HG02884 (cell line): ENCODE results near the gene SLC35F3.
"Not testable (repeated sequence)": the region's sequence is repeated elsewhere in the genome, so short reads cannot be mapped to it uniquely, and the experiment has no call there.

ENCODE experiments used
- ATAC-seq: cut with Tn5 transposase; IDR thresholded peaks from one replicate; pipeline ENCODE4 v1.9.1; 2021; ENCODE audit warnings: mild to moderate bottlenecking, moderate library complexity; ENCODE audit not compliant: unreplicated experiment

SLC35F3 gene

DNA sequence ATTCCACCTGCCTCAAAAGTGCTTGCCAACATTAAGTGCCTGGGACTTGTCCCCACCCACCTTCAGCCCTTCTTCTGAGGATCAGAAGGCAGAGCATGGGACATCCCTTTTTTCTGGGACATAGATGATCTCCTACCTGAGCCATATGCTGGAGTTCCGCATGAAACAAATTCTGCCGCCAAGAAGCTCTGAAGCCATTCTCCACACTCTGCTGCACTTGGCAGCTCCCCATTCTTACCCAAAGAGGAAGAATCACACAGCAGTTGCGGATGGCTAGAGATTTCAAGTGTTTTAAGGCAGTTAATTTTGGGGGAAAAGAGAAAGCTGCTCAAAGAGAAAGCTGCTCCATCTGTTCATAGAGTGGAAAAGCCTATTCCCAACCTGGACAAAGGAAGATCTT lies 271.5 kb downstream of the SLC35F3 start:
- no peak for ATAC-seq

DNA sequence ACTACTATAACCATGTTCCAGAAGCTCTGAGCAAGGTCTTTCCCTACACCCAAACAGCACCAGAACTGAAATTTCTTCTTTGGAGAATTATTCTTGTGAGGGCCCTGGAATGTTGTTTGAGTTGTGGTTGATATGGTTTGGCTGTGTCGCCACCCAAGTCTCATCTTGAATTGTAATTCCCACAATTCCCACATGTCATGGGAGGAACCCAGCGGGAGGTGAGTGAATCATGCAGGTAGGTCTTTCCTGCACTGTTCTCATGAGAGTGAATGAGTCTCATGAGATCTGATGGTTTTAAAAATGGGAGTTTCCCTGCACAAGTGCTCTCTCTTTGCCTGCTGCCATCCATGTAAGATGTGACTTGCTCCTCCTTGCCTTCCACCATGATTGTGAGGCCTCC lies 272.4 kb downstream of the SLC35F3 start:
- not testable (repeated sequence) for ATAC-seq

DNA sequence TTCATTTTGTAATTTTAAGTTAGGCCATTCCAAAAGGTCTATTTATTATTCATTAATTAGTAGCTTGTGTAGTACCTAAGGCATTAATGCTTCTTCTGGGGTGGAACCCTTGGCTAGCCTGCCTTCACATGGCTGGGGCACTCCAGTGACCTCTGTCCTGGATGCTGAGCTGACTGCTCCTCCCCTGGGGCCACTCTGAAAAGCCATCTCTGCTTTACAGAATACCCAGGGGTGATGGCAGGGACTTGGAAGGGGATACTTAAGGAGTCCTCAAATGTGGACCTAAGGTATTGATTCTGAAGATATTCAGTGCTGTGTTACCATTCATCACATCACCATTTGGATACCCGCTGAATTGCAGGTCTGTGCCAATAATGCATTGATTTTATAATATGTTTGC lies 281.0 kb downstream of the SLC35F3 start:
- no peak for ATAC-seq

DNA sequence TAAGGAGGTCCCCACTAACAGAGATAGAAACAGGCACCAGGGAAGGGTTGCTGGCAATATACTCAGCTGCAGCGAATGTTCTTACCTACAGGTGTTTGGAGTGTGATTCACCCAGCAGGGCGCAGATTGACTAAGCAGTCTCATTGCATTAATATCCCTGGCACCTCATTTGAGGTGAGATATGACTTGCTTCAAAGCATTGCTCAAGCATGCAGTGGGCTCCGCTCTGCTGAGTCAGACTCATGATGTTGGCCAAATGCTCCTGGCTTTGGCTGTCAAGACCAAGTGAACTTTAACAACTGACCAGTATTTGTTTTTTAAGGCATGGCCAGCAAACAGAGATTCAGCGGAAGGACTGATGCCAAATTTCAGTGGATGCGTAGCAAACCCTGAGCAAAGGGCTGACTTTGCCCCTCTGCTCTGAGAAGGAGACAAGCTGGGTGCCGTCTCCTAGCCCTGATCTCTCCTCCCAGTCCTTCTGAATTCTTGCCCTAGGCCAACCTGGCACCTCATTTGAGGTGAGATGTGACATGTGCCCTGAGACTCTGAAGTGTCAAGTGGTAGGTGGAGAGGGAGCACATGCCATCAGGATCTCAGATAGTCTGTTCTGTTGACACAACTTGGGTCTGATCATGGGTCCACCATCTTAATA lies 281.7 kb downstream of the SLC35F3 start:
- ATAC-seq, result no peak

DNA sequence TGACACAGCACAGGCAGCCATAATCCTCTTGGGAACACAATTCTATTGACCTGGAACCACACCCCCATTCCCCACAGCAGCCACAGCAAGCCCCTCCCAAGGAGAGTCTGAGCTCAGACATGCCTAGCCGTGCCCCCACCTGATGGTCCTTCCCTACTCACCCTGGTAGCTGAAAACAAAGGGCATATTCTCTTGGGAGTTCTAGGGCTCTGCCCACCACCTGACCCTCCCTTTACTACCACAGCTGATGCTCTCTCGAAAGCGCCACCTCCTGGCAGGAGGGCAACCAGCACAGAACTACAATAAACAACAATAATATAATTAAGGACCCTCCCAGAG lies 283.9 kb downstream of the SLC35F3 start:
- no peak for ATAC-seq

DNA sequence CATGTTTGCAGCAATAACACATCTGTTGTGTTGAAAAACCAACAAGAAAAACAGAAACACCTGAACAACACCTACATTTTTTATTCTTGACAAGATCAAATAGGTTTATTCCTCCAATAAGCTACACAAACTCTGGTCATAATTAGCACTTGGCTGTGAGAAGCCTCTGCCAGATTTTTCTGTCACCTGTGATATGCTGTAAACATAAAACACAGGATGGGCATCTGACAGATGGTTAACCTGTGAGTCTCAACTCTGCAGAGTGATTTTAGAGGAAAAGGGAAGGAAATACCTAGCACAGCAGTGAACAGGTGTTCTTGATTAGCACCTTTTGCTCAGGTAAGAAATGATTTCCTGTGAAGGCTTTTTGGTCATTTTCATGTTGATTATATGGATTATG lies 293.4 kb downstream of the SLC35F3 start:
- no peak for ATAC-seq

DNA sequence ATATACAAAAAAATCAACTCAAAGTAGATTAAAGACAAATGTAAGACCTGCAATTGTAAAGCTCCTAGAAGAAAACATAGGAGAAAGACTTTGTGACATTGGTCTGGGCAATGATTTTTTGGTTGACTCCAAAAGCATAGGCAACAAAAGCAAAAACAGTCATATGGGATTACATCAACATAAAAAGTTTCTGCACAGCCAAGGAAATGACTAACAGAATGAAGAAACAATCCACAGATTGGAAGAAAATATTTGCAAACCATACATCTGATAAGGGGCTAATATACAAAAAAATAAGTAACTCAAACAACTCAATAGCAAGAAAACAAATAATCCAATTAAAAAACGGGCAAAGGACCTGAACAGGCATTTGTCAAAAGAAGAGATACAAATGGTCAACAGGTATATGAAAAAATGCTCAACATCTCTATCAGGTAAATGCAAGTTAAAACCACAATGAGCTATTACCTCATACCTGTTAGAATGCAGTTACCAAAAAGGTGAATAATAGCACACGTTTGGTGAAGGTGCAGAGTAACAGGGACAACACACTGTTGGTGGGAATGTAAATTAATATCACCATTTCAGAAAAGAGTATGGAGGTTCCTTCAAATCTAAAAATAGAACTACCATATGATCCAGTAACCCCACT lies 295.1 kb downstream of the SLC35F3 start:
- ATAC-seq, result no peak

DNA sequence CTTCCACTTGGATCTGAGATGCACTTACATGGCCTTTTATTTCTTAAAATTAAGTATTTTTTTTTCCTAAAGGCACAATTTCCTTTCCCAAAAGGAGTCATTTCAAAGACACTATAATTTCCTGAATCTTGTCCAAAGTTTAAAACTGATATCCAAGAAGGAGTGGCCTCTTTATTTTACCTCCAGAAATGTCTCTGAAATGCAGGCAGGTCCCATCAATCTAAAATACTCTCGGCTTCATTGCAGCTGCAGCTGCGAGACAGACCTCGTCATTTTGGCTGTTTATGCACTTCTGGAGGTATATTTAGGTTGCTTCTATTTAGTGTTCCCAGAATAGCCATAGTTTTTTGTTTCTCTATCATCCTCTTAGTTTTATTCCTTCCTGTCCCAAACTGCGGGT lies 296.1 kb downstream of the SLC35F3 start:
- no peak for ATAC-seq

DNA sequence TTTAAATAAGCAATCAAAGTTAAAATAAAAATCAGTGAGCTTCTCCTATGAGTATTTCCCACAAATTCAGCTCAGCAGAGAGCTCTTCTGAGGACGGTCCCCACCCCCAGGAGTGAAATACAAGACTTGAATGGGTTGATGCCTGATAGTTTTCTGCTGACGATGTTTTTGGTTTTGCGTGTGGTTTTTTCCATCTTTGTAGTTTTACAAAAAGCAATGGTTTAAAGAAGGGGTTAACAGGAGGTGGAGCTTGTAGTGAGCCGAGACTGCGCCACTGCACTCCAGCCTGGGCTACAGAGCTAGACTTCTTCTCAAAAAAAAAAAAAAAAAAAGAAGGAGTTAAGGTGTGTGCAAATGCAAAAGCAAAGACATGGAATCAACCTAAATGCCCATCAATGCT lies 297.1 kb downstream of the SLC35F3 start:
- no peak for ATAC-seq

DNA sequence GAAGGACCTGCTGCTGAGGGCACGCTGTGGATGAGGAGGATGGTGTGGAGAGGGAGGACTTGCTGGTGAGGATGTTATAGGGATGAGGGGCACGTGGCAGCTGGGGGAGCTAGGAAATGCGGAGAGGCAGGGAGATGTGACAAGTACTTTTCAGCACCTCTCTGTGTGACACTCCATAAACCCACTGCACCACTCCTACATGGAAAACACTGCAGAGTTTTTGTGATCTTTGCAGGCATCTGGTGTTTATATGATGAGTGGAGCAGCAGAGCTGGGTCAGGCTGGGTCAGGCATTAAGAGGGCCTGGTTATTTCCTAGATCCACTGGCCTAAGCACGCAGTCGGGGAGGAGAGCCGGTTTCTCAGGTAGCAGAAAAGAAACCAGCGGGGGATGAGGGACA lies 301.5 kb downstream of the SLC35F3 start:
- no peak for ATAC-seq

DNA sequence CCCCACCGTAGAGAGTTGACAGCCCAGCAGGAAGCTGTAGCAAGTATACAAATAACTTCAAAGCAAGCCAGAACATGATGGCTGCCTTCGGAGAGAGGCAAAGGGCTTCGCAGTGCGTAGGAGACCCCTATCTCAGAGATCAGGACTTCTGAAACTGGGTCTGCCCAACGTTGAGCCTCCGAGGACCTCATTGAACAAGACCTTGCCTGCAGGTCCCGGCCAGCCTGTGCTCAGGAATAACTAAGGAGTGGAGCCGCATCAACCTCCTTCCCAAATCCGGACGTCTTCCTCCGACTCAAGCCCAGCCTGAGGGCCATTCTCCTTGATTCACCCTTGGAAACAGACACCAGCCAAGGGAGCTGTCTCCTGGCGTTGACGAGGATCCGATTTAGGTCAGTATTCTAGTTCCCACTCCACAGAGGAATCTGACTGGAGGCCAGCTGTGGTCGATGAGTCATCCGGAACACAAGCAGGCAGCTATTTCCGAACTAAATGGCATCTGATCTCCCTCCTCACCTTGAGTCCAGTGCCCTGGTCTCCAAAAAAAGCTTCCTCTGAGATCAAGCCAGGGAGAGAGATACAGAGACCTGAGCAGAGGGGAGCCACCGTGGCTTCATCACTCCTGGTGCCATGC lies 302.3 kb downstream of the SLC35F3 start:
- no peak for ATAC-seq

DNA sequence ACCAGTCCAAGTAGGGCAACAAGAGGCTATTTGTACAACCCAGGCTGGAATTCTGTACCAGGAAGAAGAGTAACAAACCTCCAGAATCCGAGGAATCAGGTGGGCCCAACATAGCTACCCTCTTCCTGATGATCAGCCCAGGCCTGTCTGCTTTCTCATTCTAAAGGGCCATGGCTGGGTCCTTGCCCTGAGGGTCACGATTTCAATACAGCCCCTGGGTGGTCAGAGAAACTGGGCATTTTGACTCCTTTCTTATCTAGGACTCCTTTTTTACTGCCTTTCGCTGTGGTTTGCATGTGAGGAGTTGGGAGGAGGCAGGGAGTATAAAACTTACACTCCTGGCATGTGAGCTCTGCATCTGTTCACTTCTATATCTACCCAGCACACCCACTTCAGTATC lies 303.9 kb downstream of the SLC35F3 start:
- no peak for ATAC-seq

DNA sequence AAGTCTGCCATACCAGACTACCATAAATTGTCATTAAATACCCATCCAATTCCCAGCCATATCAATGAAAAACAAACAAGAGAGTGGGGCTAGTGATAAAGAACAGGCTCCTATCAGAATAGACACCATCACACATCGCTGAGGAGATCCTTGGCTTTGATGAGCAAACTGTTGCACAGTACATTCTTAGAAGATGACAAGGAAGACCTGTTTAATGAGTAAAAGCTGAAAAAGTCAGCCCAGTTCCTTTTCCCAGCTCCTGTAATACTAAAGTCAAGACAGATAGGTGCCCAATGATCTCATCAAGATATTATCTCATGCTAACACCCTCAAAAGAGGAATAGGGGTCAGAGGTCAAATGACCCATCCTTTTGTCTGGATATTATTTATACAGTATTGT lies 304.3 kb downstream of the SLC35F3 start:
- ATAC-seq, result no peak

DNA sequence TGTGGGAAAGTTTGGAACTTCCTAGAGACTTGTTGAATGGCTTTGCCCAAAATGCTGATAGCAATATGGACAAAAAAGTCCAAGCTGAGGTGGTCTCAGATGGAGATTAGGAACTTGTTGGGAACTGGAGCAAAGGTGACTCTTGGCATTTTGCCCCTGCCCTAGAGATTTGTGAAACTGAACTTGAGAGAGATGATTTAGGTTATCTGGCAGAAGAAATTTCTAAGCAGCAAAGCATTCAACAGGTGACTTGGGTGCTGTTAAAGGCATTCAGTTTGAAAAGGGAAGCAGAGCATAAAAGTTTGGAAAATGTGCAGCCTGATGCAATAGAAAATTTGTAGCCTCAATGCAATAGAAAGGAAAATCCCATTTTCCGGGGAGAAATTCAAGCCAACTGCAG lies 306.0 kb downstream of the SLC35F3 start:
- ATAC-seq, result not testable (repeated sequence)

DNA sequence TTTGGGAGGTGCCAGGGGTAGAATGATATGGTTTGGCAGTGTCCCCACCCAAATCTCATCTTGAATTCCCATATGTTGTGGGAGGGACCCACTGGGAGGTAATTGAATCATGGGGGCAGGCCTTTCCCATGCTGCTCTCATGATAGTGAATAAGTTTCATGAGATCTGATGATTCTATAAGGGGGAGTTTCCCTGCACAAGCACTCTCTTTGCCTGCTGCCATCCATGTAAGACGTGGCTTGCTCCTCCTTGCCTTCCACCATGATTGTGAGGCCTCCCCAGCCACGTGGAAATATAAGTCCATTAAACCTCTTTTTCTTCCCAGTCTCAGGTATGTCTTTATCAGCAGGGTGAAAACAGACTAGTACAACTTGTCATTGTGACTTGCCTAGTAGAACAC lies 307.4 kb downstream of the SLC35F3 start:
- ATAC-seq, result not testable (repeated sequence)

DNA sequence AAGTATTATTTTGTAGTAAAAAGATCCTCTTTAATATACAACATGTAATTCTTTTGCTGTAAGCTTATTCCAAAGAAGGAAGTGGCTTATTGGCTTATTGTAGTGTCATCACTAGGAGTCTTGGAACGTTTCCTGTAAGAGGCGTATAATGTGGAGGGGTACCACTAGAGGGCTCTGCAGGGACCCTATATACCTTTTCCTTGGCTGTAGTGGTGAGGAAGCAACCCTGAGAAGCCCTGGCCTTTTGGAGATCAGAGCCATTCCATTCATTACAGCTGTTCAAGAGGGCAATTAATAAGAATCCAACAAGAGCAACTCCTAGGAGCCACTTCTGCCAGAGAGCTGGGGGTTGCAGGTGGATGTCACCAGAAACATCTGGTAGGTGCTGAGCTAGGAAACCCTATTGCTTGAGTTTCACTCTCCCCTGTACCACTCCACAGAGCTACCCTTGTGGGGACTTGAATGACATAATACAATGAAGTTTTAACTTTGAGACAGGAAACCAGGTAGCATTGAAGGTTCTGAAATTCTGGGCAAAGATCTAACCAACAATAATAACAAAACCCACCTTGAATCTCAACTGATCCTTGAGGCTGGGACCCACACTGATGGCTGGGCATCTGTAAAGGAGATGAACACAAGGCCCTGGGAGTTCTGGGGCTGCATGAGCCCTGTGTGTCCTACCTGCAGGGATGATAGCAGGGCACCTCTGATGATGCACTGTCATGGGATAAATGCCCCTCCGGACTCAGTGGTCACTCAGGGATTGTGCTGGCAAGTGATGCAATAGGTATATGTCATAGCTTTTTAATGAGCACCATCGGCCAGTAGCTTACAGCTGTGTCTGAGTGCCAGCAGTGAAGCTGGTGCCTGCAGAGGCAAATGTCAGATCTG lies 308.5 kb downstream of the SLC35F3 start:
- ATAC-seq, result peak; percentile 43

DNA sequence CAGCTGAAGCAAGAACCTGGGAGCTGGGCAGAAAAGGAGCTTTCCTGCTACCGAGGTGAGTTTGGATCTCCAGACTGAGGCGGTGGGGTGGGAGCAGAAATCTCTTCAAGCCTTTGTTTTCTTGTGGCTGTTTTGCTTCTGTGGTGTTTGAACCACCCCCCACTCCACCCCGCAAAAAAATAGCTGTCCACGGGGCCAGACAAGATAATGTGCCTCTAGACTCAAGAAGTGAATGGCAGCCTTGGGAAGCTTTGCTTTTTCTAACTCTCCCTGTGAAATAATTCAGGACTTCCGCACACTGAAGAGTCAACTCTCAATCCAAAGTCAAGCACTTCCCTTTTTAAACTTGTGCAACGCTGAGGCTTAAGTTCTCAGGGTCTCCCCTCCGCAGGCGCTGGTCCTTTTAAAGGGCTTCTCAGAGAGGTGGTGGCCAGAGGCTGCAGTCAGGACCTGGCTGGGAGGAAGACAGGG lies 309.2 kb downstream of the SLC35F3 start:
- peak; percentile 8 for ATAC-seq

DNA sequence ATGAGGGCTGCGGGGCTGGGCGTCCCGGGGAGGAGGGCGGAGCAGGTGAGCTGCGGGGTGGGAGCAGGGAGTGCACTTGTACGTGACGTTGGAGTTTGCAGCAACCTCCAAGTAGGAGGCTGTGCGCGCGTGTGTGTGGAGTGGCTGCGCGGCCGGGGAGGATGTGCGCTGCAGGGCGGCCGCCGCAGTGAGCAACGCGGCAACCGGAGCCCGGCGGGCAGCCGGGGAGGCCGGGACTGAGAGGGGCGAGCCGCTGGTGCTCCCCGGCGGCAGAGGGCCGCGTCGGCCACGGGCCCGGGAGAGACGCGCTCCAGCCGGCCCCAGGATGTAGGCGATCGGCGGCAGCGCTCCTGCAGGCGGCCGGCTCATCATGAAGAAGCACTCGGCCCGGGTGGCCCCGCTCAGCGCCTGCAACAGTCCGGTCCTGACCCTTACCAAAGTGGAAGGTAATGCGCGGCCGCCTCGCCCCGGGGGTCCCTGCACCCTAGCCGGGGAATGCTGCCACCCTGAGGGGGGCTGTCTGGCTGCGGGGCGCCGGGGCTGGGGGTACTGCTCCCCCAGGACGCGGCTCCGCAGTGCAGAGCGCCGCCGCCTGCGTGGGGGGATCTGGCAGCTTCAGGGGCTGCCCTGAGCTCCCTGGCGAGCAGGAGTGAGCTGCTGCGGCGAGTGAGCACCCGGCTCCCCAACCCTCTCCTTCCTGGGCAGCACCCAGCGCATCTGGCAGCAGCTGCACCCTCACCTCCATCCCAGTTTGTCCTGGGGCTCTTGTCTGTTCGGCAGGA lies 309.8 kb downstream of the SLC35F3 start:
- peak; percentile 41 for ATAC-seq

DNA sequence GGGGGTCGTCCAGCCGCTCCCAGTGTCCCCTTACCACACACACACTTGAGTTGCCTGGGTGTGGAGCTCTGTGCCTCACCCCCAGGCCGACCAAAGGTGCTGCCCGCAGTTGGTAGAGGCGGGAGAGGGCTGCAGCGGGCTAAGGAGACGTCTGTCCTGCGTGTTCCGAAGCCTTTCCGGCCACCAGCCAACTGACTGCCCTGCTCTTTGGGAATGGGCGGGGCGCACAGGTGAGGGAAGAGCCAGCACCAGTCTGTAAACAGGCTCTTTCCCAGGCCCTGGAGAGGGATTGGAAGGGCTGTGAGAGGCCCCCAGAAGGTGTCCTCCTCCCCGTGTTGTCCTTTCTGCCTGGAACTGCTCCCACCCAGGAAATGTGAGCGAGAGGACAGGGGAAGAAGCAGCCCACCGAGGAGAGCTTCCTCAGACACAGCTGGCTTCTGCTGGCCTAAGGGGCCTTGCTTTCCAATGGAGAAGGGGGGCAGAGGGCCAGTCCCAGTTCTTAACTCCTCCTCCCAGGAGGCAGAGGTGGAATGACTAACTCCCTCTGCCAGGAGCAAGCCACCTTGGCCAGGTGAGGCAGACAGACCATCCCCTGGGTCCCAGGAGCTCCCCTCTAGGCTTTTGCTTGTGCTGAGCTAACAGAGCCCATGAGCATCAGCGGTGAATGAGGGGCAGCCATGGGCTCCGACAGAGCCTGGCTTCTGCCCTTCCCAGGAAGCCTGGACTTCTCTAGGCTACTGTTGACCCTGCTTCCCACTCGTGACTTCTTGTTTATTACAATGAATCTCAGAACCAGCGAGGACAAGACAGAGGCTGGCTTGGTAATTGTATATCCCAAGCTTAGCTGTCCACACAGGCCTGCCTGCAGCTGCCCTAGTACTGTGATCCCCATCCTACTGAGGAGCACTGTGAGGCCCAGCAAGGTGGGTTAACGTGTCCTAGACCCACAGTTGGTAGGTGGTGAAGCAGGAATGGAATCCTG lies 310.7 kb downstream of the SLC35F3 start:
- ATAC-seq, result no peak
